GM21529 (cell line): ENCODE results near the gene FOXD1.

Experiments
- ATAC-seq: cut with Tn5 transposase; IDR thresholded peaks from one replicate; pipeline ENCODE4 v1.9.1; 2021; ENCODE audit not compliant: unreplicated experiment

FOXD1 gene

DNA sequence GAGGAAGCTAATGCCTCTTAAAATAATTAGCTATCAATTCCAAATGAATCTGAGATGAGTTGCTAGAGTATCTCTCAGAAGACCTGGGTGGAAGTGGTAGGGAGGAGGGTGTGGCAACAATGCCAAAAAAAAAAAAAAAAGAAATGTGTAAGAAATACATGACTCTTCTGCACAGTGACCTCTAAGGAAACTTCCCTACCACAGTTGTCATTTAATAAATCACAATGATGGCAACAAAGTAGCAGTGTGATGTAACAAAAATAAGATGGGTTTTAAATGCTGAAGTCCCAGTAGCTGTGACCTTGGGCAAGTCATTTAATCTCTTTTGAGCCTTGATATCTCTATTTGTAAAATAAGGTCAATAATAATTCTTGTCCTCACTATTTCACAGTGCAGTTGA, 7.2 kb downstream of the FOXD1 start:
- ATAC-seq, result no peak

DNA sequence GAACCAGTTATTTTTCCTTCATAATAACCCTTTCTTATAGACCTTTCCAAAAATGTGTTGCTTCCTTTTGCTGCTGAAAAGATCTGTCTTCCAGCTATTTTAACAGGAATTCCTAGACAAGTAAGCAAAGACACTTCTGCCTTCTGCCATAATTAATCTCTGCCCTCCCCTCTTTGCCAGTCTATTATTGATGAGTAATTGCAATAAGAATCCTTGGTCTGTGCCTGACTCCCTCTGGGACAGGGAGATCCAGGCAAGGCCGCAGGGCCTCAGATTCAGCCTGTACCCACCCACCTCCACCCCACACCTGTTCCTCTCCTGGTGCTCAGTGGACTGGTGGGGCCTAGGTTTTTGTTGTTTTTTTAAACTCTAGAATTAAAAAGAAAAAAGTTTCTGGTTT, 8.3 kb downstream of the FOXD1 start:
- ATAC-seq, result no peak

DNA sequence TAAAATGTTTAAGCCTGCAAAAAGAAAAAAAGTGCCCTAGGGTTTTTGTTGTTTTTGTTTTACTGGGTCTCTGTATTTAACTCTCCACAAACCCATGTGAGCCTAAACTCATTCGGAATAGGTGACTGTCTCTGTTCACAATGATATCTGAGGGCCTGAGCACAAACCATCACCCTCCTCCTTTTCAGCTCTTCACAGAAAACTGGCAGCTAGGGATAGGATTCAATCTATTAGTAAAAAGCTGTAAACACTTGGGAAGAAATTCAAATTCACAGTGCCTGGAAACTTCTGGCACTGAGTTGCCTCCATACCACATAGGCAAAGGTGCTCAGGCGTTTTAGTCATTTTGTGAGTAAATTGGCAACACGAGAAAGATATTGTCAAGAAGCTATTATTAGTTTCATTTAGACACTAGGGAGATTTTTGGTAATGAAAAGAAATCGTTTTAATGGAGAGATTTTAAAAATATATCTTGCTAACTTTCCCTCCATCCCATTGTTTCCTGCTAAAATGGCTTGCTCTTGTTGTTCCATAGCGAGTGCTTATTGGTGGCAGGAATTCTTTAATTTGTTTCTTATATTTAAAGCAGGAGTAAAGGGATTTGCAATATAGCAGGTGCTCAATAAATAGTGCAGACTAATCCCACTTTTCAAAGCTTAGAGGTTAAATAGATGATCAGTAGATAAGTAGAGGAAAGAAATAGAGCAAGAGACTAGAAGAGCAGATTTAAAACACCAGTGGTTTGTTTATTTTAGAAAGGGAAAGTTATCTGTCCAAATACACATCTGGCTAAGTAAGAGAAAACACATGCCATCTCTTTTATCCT, 9.7 kb downstream of the FOXD1 start:
- no peak for ATAC-seq

DNA sequence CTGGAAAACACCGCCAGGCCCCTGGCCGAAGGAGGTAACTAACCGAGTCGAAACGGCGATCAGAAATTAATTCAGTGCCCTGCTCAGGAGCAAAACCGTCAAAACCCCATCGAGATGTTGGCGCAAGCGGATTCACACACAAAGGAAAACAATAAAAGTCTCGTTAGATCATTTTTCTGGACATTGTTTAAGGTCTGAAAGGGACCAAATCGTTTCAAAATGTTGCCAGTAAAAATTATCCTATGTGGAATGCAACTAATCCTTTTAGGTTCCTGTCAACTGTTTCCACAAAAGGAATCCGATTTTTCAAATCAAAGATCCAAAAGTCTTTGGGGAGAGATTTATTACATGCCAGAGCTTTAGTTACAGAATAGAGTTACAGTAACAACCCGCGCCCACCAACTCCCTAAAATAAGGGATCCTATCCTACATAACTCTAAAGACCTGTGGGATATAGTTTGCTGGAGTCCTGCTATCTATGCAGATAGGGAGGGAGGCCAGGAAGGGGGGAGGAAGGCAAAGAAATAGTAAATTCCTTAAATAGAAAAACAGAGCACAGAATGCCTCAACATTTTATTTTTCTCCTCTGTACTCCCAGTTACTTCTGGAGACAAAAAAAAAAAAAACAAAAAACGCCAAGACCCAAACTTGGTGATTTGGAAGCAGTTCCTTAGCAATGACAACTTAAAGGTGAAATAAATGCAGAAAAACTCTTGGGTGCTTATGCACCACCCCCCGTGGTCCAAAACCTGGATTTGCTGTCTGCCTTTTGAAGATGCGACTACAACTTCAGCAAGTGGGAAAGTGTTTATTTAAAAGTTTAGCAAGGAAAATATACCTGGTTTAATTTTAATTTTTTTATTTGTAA, 10.6 kb downstream of the FOXD1 start:
- ATAC-seq, result no peak

DNA sequence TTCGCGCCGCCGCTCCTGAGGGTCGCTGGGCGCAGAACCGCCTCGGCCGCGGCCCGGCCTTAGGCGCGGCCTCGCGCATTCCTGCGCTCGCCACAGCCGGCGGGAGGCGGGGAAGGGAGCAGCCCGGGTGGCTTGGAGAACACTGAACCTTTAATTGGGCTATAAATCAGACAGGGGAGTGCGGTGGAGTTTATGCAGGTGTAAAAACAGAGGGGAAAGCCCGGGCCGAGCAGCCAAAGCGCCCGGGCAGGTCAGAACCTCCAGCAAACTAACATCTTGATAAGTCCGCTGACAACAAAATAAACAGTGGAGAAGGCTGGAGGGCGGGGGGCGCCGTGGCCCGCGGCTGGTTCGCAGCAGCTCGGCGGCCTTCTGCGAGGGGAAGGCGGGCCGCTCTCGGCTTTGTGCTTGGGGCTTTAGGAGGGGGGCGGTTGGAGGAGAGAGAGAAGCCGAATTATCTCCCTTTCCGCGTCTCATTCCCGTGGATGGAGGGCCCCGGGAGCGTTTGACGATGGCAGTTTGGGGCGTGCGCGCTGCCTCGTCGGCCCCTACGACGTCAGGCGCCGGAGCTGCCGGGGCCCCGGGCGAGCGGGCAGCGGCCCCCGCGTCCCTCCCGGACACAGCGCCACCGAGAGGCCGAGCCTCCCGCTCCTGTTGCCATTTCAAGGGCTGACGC, 11.3 kb downstream of the FOXD1 start:
- no peak for ATAC-seq

DNA sequence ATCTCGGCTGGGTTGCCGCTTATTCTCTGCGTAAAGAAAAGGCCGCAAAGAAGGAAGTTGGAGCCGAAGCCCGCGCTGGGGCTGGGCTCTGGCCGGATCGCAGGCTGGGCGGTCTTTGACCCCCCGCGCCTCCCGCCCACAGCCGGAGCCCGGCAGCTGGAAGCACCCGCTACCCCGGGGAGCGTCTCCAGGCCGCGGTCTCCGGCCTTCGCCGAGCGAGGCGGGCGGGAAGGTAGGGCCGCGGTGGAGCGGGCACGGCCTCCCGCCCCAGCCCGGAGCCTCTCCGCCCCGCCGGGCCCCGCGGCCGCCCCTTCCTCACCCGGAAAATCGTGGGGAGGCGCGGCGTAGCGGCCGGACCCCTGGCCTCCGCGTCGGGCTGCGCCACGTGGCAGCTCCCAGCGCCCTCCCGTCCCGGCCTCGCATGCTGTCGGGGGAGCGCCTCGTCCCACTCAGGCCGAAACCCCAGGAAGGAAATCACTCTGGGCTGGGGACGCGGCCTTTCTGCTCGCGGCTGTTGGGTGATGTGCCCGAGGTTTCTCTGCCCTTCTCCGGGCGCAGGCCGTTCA, 12.0 kb downstream of the FOXD1 start:
- no peak for ATAC-seq

DNA sequence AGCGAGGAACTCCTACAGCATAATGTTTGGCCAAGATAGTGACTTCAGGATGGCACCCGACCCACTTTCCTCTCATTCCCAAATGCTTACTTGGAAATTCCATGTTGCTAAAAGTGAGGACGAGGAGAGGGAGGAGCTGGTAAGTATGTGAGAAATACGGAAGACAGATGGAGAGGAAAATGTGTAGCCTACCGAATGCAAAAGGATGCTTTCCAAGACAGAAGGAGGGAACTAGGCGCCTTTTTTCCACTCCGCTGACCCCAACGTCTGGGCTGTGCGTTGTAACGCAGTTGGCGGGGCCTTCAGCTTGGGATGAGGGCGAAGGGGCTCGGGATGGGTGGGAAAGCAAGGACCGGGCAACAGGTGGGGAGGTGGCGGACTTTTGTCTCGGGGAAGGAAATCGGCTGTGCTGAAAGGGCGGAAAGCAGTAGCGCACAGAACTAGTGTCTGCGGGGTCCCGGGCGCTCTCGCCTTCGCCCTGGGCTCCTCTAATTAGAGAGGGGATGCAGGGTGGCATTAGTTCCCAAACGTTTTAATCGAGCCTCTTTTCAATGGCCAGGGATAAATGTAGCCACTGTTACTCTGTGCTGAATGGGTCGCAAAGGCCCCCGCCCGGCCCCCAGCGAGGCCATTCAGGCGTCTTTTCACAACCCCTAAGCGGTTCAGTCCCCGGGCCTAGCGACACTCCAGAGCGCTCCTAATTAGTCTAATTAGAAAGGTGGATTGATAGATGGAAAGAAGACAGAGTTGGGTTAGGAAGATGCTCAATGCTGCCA, 12.6 kb downstream of the FOXD1 start:
- ATAC-seq, result no peak

DNA sequence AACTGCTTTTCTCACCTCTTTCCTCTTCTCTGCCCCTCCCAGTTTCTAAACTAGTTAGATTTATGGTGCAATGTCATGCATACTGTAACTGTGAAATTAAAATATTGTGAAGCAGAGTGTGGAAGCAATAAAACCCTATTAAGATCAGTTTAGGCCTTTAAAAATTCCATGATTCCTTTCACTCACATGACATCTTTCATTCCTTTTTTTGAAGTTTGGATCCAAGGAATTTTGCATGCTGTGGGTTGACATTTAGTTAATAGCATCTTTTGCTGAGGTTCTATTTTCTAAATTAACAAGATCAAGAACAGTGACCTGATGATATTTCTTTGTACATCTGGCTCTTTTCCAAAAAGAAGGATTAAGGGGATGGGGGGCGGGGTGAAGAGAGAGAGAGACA, 13.7 kb downstream of the FOXD1 start:
- no peak for ATAC-seq

DNA sequence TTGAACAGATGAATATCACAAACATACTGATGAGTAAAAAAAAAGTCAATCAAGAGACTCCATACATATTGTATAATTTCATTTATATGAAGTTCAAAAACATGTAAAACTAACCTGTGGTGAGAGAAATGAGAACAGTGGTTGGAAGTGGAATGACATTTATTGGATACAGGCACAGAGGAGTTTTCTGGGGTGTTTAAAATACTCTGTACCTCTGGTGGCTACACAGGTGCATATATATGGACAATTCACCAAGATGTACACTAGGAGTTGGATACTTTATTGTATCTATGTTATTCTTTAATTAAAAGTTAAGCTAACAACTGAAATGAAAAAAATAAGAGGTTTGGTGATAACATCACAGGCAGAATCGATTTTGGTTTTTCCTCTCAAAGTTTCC, 14.1 kb downstream of the FOXD1 start:
- no peak for ATAC-seq

DNA sequence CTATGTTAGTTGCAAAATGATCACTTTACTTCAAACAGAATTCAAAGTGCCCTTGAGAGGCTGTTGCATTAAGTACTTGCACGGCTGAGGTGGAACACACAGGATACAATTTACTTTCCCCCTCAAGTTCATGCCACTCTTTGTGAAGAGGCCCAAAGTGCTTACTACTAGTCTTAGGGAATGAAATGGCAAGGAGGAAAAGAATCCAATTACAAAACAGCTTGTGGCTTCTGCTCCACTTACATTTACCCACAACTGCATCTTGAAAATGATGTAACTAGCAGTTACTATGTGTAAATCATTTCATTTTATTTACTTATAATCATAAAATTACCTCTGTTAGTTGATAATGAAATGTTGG, 14.6 kb downstream of the FOXD1 start:
- ATAC-seq, result no peak

DNA sequence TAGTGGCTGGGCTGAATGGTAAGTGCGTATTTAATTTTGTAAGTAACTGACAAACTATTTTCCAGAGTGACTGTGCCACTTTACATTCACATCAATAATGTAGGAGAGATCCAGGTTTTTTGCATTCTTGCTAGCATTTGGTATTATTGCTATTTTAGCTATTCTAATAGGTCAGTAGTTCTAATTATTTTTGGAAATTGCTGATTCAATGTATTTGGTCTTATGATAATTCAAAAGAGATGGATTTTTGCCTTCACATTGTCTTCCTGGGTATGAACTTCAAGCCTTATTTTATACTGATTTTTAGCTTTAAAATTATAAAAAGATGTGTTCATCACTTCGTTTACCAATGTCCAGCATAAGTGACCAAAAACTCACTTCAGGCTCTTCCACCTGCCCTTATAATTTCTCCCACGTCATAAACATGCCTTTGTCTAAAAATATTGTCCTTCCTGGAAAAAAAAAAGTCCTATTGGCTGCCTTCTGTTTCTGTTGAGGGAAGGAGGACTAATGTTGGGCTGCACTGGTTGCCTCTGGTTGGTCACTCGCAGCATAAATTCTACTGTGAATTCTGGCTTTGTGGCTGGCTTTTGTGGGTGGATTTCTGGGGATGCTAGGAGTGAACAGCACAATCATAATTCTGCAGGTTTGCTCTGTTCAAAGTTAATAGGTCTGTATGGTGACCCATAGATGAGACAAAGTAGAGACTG, 15.2 kb downstream of the FOXD1 start:
- ATAC-seq, result no peak

DNA sequence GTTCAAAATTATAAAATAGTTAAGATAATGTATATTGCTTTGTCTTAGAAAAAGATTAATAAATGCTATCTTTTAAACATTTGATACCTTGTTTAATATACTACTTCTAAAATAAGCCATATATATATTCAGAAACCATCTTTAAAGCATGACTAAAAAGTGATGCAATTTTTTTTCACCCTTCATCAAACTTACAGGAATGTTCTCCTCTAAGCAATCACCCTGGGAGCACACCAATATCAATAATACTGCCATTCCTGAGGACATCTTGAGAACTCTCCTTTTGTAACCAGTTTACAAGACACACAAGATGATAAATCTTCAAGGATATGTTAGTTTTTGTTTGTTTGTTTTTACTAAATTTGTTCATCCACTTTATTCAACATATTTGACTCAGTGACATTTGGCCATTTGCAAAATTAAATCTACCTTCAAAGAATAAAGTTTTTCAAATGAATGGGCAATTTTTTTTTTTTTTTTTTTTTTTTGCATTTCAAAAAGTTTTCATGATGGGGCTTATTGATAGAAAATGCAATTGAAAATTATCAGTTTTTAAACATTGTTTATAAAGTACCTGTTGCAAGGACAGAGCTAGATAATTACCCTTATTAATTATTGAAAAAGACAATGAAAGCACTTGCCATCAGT, 17.2 kb downstream of the FOXD1 start:
- no peak for ATAC-seq

DNA sequence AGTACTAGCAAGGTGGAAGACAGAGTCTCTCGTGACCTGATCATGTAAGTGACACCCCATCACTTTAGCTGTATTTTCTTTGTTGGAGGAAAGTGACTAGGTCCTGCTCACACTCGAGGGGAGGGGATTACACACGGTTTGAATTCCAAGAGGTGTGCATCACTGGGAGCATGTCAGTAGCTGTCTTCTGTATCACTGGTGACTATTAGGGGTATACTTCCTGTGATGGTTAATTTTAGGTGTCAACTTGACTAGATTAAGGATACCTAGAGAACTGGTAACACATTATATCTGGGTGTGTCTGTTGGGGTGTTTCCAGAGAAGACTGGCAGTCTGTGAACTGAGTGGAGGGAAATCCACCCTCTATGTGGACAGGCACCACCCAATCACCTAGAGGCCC, 22.5 kb downstream of the FOXD1 start:
- no peak for ATAC-seq

DNA sequence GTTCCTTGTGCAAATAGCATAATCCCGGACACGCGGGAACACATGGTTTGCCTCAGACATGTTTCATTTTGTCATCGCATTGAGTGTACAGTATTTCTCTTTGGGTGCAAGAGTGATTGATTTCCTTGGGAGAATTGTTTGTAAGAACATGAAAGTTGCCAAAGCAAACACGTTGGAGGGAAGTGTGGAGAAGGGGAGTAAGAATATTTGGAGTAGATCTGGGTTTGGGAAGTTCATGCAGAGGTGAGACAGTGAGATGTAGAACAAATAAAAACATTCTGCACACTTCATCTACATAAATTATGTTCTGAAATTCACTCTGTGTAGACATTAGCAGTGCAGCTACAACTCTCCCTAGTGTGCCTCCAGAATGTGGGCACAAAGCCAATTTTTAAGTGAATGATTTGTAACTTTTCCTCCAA, 24.0 kb downstream of the FOXD1 start:
- ATAC-seq, result no peak

DNA sequence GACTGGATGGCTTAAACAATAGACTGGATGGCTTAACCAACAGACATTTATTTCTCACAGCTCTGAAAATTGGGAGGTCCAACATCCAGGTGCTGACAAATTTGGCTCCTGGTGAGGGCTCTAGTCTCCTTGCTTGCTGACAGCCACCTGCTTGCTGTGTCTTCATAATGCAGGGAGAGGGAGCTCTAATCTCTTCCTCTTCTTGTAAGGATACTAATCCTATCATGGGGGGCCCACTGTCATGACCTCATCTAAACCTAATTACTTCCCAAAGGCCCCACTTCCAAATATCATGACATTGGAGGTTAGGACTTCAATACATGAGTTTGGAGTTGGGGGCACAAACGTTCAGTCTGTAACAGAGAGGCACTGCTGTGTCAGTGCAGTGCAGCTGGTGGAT, 26.4 kb downstream of the FOXD1 start:
- ATAC-seq, result no peak

DNA sequence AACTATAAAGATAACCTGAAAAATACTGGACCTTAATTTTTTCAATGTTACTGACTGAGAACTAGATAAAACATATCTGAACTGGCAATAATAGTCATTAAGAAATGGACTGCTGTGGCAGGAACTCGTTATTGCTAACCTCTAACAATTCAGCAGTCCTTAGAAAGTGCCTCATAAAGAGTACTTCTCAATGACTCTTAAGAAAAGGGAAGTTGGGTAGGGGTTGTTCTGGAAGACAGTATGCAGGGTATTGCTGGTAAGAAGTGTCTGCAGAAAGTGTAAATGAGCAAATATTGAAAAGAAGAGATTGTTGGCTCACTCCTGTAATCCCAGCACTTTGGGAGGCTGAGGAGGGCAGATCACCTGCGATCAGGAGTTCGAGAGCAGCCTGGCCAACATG, 27.9 kb downstream of the FOXD1 start:
- no peak for ATAC-seq

DNA sequence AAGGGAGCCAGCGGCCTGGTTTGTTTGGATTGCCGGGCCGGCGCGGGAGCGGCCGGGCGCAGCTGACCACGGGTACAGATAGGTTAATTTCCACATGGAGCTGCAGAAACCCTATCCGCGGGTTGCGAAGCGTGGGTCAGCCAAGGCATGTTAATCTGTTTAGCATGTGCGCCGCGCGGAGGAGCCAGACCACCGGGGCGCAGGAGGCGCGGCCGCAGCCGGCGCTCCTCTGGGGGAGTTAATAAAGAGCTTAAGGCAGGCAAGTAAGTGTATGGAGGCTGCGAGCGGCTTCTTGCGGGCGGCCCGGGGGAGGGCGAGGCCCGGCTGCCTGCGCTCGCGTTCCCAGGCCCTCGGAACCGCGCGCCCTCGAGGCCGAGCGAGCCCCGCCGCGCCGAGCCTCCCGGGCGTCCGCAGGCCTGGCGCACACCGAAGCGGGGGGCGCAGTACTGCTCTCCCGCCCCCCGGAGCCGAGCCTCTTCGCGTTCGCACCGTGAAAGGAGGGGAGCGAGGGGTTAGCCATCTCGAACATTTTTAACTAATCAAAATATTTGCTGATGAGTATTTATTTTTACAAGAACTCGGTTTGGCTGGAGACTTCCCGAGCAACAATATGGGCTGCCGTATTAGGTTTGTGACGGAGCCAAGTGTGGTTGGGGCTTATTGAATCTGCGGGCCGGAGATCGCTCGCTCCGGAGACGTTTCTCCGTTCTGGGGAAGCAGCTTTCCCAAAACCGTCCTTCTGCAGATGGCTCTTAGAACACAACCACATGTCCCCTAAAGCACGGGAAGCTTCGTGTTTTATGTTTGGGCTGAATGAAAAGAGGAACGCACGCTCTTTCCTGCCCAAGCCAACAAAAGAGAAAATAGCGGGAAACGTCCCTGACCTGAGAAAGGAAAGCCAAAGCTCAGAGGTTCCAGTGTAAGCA, 28.8 kb downstream of the FOXD1 start:
- no peak for ATAC-seq

DNA sequence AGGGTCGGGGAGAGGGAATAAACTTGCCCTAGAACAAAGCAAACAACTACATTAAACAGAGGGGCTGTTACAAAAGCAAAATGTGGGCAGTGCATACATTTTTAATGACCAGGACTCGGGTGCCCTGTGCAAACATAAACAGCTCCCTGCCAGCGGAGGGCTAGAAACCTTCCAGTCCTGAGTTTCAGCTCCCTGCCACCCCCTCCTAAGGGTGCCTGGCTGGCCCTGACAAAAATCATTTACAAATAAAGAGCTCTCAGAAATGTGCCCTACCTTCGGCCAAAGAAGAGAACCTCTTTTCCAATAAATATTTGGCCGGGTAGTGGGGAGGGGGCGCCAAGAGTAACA, 29.5 kb downstream of the FOXD1 start:
- ATAC-seq, result no peak

DNA sequence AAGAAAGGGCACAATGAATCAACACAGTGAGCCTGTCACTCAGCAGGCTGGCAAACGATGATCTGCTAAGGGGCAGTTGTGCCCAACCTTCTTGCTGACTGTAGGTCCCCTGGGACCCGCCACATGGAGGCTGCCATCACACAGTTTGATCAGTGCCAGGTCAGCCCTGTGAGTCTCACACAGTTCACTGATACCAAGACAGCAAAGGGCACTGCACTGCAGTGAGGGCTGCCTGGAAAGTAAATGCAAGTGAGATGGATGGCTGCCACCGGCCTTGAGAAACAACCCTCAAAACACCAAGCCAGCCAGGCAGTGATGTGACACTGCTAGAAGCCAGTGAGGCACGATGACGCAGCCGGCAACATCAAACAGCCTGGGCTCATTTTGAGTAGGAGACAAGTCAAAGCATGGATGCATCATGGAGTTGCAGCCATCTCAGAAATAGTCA, 30.3 kb downstream of the FOXD1 start:
- no peak for ATAC-seq
